GM21529 (cell line): ENCODE measurements around the gene SLC7A8.

ENCODE experiments used
- ATAC-seq: cut with Tn5 transposase; IDR thresholded peaks from one replicate; pipeline ENCODE4 v1.9.1; 2021; ENCODE audit not compliant: unreplicated experiment

The SLC7A8 gene

GRCh38 chr14:23159532-23159931 lies 23.9 kb downstream of the SLC7A8 start:
- ATAC-seq = no peak

GRCh38 chr14:23158779-23159178 lies 24.7 kb downstream of the SLC7A8 start:
- no peak for ATAC-seq

GRCh38 chr14:23154964-23155587 lies 28.4 kb downstream of the SLC7A8 start:
- ATAC-seq = no peak

- ATAC-seq = no peak
Measured at GRCh38 chr14:23153851-23154796, 29.3 kb downstream of the SLC7A8 start.

- no peak for ATAC-seq
Measured at GRCh38 chr14:23151342-23151741, 32.1 kb downstream of the SLC7A8 start.

- ATAC-seq = no peak
Measured at GRCh38 chr14:23149745-23150144, 33.7 kb downstream of the SLC7A8 start.

GRCh38 chr14:23148591-23149249 lies 34.7 kb downstream of the SLC7A8 start:
- no peak for ATAC-seq

GRCh38 chr14:23147676-23148075 lies 35.8 kb downstream of the SLC7A8 start:
- no peak for ATAC-seq

- ATAC-seq = no peak
Measured at GRCh38 chr14:23146980-23147379, 36.5 kb downstream of the SLC7A8 start.

- no peak for ATAC-seq
Measured at GRCh38 chr14:23146351-23146910, 37.0 kb downstream of the SLC7A8 start.

GRCh38 chr14:23145794-23146350 lies 37.6 kb downstream of the SLC7A8 start:
- no peak for ATAC-seq

- no peak for ATAC-seq
Measured at GRCh38 chr14:23143911-23144310, 39.5 kb downstream of the SLC7A8 start.

GRCh38 chr14:23142826-23143225 lies 40.6 kb downstream of the SLC7A8 start:
- ATAC-seq = no peak

- ATAC-seq = no peak
Measured at GRCh38 chr14:23141706-23142444, 41.6 kb downstream of the SLC7A8 start.

- ATAC-seq = no peak
Measured at GRCh38 chr14:23140371-23140770, 43.1 kb downstream of the SLC7A8 start.

GRCh38 chr14:23139874-23140273 lies 43.6 kb downstream of the SLC7A8 start:
- no peak for ATAC-seq

- no peak for ATAC-seq
Measured at GRCh38 chr14:23137813-23138535, 45.5 kb downstream of the SLC7A8 start.

- ATAC-seq = no peak
Measured at GRCh38 chr14:23137192-23137812, 46.2 kb downstream of the SLC7A8 start.

- no peak for ATAC-seq
Measured at GRCh38 chr14:23136566-23137133, 46.8 kb downstream of the SLC7A8 start.
